NCI-H2227 treated with DMSO at 0.1 percent for 48 hours (cell line): ENCODE measurements around the gene TFEC.
"Not testable (repeated sequence)": the region's sequence is repeated elsewhere in the genome, so short reads cannot be mapped to it uniquely, and the experiment has no call there.

Source experiments
- DNase-seq: peaks from one replicate; lab custom pipeline; 2025; lab: John Stamatoyannopoulos, UW

Gene TFEC

DNA sequence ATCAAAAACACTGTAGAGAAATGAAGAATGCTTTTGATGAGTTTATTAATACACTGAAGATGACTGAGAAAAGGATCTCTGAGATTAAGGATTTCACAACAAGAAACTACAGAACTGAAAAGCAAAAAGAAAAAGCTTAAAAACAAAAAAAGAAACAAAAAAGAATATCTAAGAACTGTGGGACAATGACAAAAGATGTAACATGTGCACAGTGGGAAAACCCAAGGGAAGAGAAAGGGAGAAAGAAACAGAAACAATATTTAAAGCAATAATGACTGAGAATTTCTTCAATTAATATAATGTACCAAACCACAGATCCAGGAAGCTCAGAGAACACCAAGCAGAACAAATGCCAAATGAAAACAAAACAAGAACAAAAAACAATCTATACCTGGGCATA is 42.2 kb downstream of the TFEC start:
- DNase-seq, result no peak

- DNase-seq, result no peak
Observed at GRCh38 chr7:115987486-115987885, 43.1 kb downstream of the TFEC start.

DNA sequence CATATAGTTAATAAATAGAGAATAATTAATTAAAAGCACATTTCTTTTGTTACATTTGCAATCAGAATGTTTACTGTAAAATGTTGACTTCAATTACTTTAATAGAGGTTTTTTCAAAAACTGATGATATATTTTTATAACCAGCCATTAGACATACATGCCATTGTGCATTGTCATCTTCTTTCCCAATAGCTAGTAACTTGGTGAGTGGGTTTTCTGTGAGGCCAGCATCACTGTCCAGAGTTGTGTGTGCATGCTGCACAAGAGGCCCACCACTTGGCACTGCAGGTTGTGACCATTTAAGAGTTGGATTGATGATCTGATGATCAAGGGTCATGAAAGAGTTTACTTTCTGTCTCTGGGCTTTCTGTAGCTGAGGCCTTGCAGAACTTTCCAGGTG is 46.5 kb downstream of the TFEC start:
- DNase-seq, result no peak

- DNase-seq, result no peak
Observed at GRCh38 chr7:115980159-115980558, 50.4 kb downstream of the TFEC start.

GRCh38 chr7:115976651-115977050 is 53.9 kb downstream of the TFEC start:
- no peak for DNase-seq

DNA sequence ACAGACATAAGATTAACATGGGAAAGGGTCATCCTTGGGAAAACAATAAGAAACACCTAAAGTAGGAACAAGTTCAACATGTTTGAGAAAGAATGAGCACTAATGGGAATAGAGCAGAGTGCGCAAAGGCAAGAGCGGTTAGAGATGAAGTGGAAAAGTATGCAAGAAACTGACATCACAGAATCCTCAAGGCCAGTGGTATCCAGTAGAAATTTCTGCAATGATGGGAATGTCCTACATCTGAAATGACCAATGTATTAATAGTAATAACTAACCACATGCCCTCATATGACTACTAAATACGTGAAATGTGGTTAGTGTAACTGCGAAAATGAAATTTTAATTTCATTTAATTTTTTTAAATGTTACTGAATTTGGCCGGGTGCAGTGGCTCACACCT is 54.8 kb downstream of the TFEC start:
- no peak for DNase-seq

DNA sequence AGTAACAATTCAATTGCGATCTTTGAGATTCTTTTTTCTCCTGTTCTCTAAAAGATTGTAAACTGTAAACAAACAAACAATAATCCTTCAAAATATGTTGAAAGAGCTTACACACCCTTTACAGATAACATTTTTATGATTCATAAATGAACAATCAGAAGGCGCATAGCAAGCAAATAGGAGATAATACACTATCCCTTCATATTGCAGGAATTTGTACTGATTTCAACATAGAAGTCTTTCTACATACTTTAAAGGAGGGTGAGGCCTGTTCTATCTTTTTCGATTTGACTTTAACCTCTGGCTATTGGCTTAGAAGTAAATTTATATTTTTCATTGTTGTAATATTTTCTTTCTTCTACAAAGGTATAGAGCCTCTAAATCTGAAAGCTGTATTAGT is 57.2 kb downstream of the TFEC start:
- DNase-seq, result no peak

DNA sequence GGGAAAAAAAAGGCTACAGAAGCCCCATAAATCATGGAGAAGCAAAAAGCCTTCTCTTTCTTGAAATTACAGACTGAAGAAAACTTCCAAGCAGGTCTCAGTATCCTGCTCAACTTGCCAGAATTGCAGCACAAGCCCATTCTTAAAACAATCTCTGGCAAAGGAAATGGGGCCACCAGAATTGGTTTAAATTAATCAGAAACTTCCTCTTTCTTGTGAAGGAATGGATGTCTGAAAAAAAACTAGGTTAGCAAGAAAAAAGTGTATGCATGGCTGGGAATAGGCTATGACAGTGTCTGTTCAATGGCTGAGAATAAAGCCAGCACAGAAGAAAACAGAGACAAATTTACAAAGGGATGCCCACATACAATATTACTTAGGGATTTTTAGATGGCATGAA is 59.1 kb downstream of the TFEC start:
- DNase-seq, result no peak

DNA sequence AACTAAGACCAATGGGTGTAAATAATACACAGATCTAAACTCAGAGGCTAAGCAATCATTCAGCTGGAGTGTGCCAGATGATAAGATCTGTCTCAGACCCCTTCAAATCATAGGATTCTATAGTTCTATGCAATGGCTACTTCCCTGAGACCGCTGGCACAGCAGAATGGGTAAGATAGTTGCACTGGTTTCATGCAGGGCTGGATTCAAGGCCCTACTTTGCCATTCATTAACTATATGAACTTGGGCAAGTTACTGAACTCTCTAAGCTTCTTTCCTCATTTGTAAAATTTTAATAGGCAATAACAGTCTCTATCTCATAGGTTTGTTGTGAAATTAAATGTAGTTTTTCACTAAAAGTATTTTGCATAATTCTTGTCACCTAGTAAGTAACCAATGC is 62.0 kb downstream of the TFEC start:
- no peak for DNase-seq

- no peak for DNase-seq
Observed at GRCh38 chr7:115968171-115968570, 62.4 kb downstream of the TFEC start.

- DNase-seq, result no peak
Observed at GRCh38 chr7:115965796-115966475, 64.6 kb downstream of the TFEC start.

GRCh38 chr7:115965236-115965635 is 65.3 kb downstream of the TFEC start:
- DNase-seq, result no peak

GRCh38 chr7:115964799-115965198 is 65.8 kb downstream of the TFEC start:
- no peak for DNase-seq

- DNase-seq, result no peak
Observed at GRCh38 chr7:115962340-115962739, 68.2 kb downstream of the TFEC start.

- no peak for DNase-seq
Observed at GRCh38 chr7:115953592-115954255, 76.8 kb downstream of the TFEC start.

DNA sequence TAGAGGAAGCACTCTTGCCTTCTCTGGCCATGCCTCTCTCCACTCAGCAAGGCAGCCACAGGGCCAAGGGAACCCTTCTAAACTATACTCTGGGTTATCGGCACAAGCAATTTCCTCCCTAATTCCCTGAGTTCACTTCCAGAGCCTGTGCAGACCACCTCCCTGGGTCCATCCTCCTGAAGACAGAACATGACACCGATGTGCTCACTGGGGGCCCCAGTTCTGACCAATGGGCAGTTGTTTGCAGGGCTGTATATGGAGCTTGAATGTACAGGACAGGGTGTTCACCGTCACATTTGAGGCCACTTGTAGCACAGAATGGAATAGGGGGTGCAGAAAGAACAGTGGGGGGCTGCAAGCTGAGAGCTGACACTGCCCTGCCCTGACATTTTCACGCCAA is 77.7 kb downstream of the TFEC start:
- no peak for DNase-seq

DNA sequence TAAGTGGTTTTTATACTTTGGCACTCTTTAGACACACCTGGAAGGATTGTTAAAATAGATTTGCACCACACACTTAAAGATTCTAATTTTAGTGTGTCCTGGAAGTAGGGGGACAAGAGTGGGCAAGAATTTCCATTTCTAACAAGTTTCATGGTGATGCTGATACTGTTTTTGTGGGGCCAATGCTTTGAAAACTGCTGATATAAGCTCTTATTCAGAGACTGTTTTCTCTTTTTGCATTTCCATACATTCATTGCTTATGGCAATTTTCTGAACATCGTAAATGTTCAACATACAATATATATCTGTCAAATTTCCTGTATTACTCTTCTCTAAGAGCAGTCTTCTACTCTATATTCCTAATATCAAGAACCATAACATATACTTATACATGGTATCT is 79.0 kb downstream of the TFEC start:
- no peak for DNase-seq

DNA sequence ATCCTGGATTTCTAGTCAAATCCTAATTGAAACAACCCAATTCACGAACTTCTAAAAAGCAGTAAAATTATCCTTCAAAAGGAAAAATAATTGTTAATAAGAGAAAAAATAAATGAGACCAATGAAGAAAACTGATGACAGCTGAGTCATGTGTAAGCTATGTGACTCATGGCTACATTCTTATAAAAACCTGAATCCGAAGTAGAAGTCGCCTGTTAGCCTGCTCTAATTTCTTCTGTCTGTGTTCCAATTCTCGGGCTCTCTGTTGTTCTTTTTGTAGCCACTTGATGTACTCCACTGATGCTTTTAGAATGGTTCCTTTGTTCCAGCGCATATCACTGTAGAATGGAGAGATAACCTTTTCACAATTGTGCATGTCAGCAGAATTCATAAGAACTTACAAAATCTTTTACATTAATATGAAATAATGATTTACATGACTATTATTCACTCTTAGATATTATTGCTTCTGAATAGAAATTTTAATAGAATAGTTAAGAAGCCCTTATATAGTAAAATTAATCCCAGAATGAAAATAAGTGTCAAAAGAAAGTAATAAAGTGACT is 88.8 kb downstream of the TFEC start:
- DNase-seq, result no peak

- DNase-seq, result no peak
Observed at GRCh38 chr7:115940460-115941060, 90.0 kb downstream of the TFEC start.

- no peak for DNase-seq
Observed at GRCh38 chr7:115937960-115938359, 92.6 kb downstream of the TFEC start.

DNA sequence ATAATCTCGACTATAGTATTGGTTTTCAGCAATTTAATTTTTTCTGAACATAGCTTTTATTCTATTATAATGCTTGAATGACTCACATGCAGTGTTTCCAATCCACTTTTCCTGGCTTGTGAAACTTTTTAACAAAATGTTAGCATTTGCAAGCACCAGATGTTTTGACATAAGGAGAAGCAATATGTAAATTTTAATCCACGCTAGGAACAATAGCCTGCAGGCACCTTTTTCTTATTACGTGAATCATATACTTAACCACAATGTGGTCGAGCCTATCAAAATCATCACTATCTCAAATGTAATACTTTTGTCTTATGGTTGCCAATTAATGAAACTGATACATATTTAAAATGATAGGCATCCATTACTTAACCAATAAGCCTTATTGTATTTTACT is 97.1 kb downstream of the TFEC start:
- DNase-seq, result no peak

GRCh38 chr7:115932880-115933279 is 97.7 kb downstream of the TFEC start:
- DNase-seq, result no peak

DNA sequence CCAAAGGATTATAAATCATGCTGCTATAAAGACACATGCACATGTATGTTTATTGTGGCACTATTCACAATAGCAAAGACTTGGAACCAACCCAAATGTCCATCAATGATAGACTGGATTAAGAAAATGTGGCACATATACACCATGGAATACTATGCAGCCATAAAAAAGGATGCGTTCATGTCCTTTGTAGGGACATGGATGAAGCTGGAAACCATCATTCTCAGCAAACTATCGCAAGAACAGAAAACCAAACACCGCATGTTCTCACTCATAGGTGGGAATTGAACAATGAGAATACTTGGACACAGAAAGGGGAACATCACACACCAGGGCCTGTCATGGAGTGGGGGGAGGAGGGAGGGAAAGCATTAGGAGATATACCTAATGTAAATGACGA is 100.4 kb downstream of the TFEC start:
- not testable (repeated sequence) for DNase-seq
